A549 (cell line): ENCODE data around the gene TBC1D14. TPM values are rescaled to one million over a fixed set of nuclear protein-coding genes. Genes with fewer than 3 reads are reported as not detected.
A peak's percentile ranks its signal among the peaks of the same experiment; 100 is the strongest.

Experiments
- ATAC-seq, 2 experiments: fragments of 200-7000 bp in 1 of 2; fragments of >200 bp in 1 of 2; cut with Nextera tagmentation in 1 of 2; cut with Tn5 transposase in 1 of 2; 3 replicates each; pipeline versions ENCODE4 v1.8.0 to v1.9.1; 2018 to 2020; ENCODE audit warnings: mild to moderate bottlenecking in 1 of 2, moderate library complexity in 1 of 2
- CTCF ChIA-PET: fragments of 300-600 bp; sonication (Branson Sonifier 250); formaldehyde crosslinking; extraction: SDS; loops from one replicate; lab custom pipeline; 2021; ENCODE audit warnings: antibody characterized with exemption, inconsistent platforms; lab: Yijun Ruan, JAX
- POLR2A ChIA-PET: fragments of 350-600 bp; formaldehyde crosslinking; extraction: SDS; loops from one replicate; lab custom pipeline; 2021; ENCODE audit warnings: antibody characterized with exemption, inconsistent platforms; lab: Yijun Ruan, JAX
- DNase-seq, 2 experiments: peaks; one replicate each; pipeline versions ENCODE4 v3.0.0 to v3.0.0-alpha.2; 2011 to 2016; ENCODE audit warnings: low read depth in 1 of 2, low spot score in 1 of 2
- FAIRE-seq: peaks from 2 replicates; lab custom pipeline; 2011; peaks lifted over from hg19 to GRCh38; lab: Jason Lieb, UNC
- H3K27ac ChIP-seq, 2 experiments: fragments of >200 bp; sonication (Bioruptor Twin); formaldehyde crosslinking; 3 replicates each; pipeline ENCODE4 v1.5.1; 2016 to 2017
- H3K4me1 ChIP-seq: fragments of >200 bp; sonication (Bioruptor Twin); formaldehyde crosslinking; 3 replicates; pipeline ENCODE4 v1.6.1; 2016
- H3K4me2 ChIP-seq: fragments of >200 bp; sonication (Bioruptor Twin); formaldehyde crosslinking; 3 replicates; pipeline ENCODE4 v1.6.1; 2016
- H3K4me3 ChIP-seq: fragments of >200 bp; sonication (Bioruptor Twin); formaldehyde crosslinking; 3 replicates; pipeline ENCODE4 v1.5.1; 2016
- H3K9me3 ChIP-seq: fragments of >200 bp; sonication (Bioruptor Twin); formaldehyde crosslinking; 3 replicates; pipeline ENCODE4 v1.6.1; 2016
- CBX2 ChIP-seq: fragments of 200-600 bp; sonication (generic); IDR thresholded peaks from 2 replicates; pipeline ENCODE4 v1.6.1; 2016; ENCODE audit warnings: low read depth, mild to moderate bottlenecking, borderline replicate concordance
- CEBPB ChIP-seq, 2 experiments: fragments of >200 bp in 1 of 2; sonication (Bioruptor Twin) in 1 of 2; formaldehyde crosslinking in 1 of 2; IDR thresholded peaks; 2 replicates each; pipeline ENCODE4 v1.6.1; 2012 to 2016
- E2F6 ChIP-seq: IDR thresholded peaks from 2 replicates; pipeline ENCODE4 v1.6.1; 2012; ENCODE audit warnings: low read depth, borderline replicate concordance
- EHMT2 ChIP-seq: fragments of 200-600 bp; sonication (generic); IDR thresholded peaks from 2 replicates; pipeline ENCODE4 v1.6.1; 2016; ENCODE audit warnings: antibody characterized with exemption, low read depth, mild to moderate bottlenecking, moderate library complexity
- HEYL ChIP-seq: fragments of 250-450 bp; sonication (Bioruptor Pico); IDR thresholded peaks from 2 replicates; pipeline ENCODE4 v1.8.0; 2021; ENCODE audit warnings: mild to moderate bottlenecking, moderate library complexity
- HOXB5 ChIP-seq: fragments of 250-450 bp; sonication (Bioruptor Pico); IDR thresholded peaks from 2 replicates; pipeline ENCODE4 v1.5.0; 2020; ENCODE audit warnings: mild to moderate bottlenecking, moderate library complexity
- MAX ChIP-seq: IDR thresholded peaks from 2 replicates; pipeline ENCODE4 v1.6.1; 2012
- PBX3 ChIP-seq: IDR thresholded peaks from 2 replicates; pipeline ENCODE4 v1.6.1; 2012
- RCOR1 ChIP-seq: fragments of 150-350 bp; IDR thresholded peaks from 2 replicates; pipeline ENCODE4 v1.6.1; 2014; ENCODE audit warnings: antibody characterized with exemption, low read length, low read depth
- REST ChIP-seq: fragments of 200-600 bp; sonication (generic); IDR thresholded peaks from 2 replicates; pipeline ENCODE4 v1.6.1; 2016; ENCODE audit warnings: antibody characterized with exemption, mild to moderate bottlenecking, moderate library complexity
- SREBF2 ChIP-seq: fragments of 450-650 bp; IDR thresholded peaks from 2 replicates; pipeline ENCODE4 v1.6.1; 2014; ENCODE audit warnings: mild to moderate bottlenecking, moderate library complexity
- ZFP36 ChIP-seq: fragments of 450-650 bp; IDR thresholded peaks from 2 replicates; pipeline ENCODE4 v1.6.1; 2014; ENCODE audit warnings: borderline replicate concordance; ENCODE audit not compliant: partially characterized antibody
- WGBS: methylation state at CpG from one replicate; pipeline ENCODE4 v1.1.6; 2017; ENCODE audit errors: missing lambda C conversion rate; 5-methylcytosine and 5-hydroxymethylcytosine counted together
- polyA plus RNA-seq, 4 experiments: library from polyadenylated mRNA; depleted of rRNA in 3 of 4; stranded (reverse); fragments of >200 nt; fragmentation: RNase III in 1 of 4; extraction: RNeasy Plus Mini Kit Qiagen cat#74134 plus additional on column Dnase treatment in 1 of 4; gene quantifications; 2 replicates in 3 of 4; 3 replicates in 1 of 4; pipeline ENCODE4 v1.2.3, GENCODE V29; 2011 to 2017
- TF ChIP-seq, protein P1 (sequence below): fragments of >200 bp; sonication (Bioruptor Twin); formaldehyde crosslinking; IDR thresholded peaks from 3 replicates; pipeline ENCODE4 v1.6.1; 2016

Gene TBC1D14
- polyA plus RNA-seq, 2 of the 4 experiments (the other 2 are of a cell fraction) = 30.2 to 39.0 TPM

DNA sequence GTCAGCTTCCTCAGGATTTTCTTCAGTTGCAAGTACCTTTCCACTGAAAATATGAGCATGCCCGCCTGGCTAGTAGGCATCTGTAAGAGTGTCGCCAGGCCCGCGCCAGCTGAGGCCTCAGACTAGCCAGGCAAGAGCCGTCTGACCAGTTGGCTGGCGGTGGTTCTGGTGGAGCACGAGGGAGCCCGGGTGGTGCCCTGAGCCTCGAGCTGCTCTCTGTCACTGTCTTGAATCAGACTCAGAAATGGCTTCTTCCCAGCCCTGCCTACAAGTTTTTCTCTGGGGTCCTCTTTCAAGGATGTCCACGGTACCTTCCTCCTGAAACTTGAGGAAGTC lies 146.3 kb downstream of the TBC1D14 start:
- peak in 1 of 2 experiments; percentile 25; a peak in 1 of 6 replicates for ATAC-seq
- Histone ChIP-seq H3K9me3 (no peaks in the 10 kb centered on the region), H3K4me3 (no peak overlapping the region), H3K27ac (no peak overlapping the region), H3K4me1 (no peaks in the 10 kb centered on the region), H3K4me2 (no peak overlapping the region)
- POLR2A ChIA-PET = interaction anchor here (1.5 kb wide), 1 partner anchor 12 kb away, joined by 6 read pairs; the partner anchor contains the start of gene GRPEL1
- no peak for DNase-seq
- TF ChIP-seq, protein P1, sequence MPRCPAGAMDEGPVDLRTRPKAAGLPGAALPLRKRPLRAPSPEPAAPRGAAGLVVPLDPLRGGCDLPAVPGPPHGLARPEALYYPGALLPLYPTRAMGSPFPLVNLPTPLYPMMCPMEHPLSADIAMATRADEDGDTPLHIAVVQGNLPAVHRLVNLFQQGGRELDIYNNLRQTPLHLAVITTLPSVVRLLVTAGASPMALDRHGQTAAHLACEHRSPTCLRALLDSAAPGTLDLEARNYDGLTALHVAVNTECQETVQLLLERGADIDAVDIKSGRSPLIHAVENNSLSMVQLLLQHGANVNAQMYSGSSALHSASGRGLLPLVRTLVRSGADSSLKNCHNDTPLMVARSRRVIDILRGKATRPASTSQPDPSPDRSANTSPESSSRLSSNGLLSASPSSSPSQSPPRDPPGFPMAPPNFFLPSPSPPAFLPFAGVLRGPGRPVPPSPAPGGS = no peak
- no peak for TF ChIP-seq MAX
- no peak for FAIRE-seq
- 98% methylated on average over 5 of the region's 10 CpGs for WGBS
- CTCF ChIA-PET = interaction anchor here (0.7 to 5.1 kb wide), 5 partner anchors 12 to 149 kb away, joined by 3 to 37 read pairs (median 9); partner anchors contain the start of genes GRPEL1 and TADA2B

- ATAC-seq (no peak), DNase-seq (no peak), FAIRE-seq (no peak)
- H3K27ac ChIP-seq = no peak overlapping the region
- no peaks in the 10 kb centered on the region for H3K4me1 ChIP-seq
- TF ChIP-seq E2F6 (no peak), HOXB5 (CRISPR knock-in tag) (no peak), REST (no peak), EHMT2 (no peak), RCOR1 (no peak), HEYL (CRISPR knock-in tag) (no peak), ZFP36 (no peak), SREBF2 (no peak), CBX2 (no peak), PBX3 (no peak), MAX (no peak), CEBPB (IDR thresholded peaks at IDR 0.05) (no peak)
- TF ChIP-seq, protein P1 = no peak
- ChIA-PET CTCF (no interaction called here), POLR2A (interaction anchor here (1.3 kb wide), 1 partner anchor 9 kb away, joined by 7 read pairs; the partner anchor contains the start of gene GRPEL1)
- H3K4me3 ChIP-seq = no peak overlapping the region
- H3K4me2 ChIP-seq = no peak overlapping the region
- WGBS = 94% methylated on average over 3 of the region's 3 CpGs
- no peaks in the 10 kb centered on the region for H3K9me3 ChIP-seq
These were observed 149.2 kb downstream of the TBC1D14 start for GRCh38 chr4:7058792-7059191.
